Neural cell (in vitro differentiated cells): ENCODE results near the gene AQP3. TPM values are rescaled to one million over a fixed set of nuclear protein-coding genes. Genes with fewer than 3 reads are reported as not detected.

Experiments used
- H2AFZ ChIP-seq: fragments of 200-600, 300-800 bp; sonication (generic), shearing (Covaris generic); 2 replicates; pipeline ENCODE4 v1.6.0; 2014; ENCODE audit warnings: low read depth, mild to moderate bottlenecking, antibody characterized with exemption, low read length, moderate library complexity
- H3F3A ChIP-seq: fragments of 200-600 bp; shearing (Covaris generic); 2 replicates; pipeline ENCODE4 v1.6.1; 2016; ENCODE audit warnings: mild to moderate bottlenecking, moderate library complexity, mixed read lengths, antibody characterized with exemption, low read length; ENCODE audit not compliant: insufficient read depth, poor library complexity, severe bottlenecking
- H3K27ac ChIP-seq: fragments of 200-600, 300-800 bp; sonication (generic), shearing (Covaris generic); 2 replicates; pipeline ENCODE4 v1.5.1; 2014; ENCODE audit warnings: mild to moderate bottlenecking, low read length, moderate library complexity
- H3K27me3 ChIP-seq: fragments of 300-800, 200-600 bp; sonication (generic), shearing (Covaris generic); 2 replicates; pipeline ENCODE4 v1.6.0; 2014; ENCODE audit warnings: mild to moderate bottlenecking, low read depth, low read length, moderate library complexity; ENCODE audit not compliant: insufficient read depth
- H3K36me3 ChIP-seq: fragments of 300-800, 200-600 bp; sonication (generic), shearing (Covaris generic); 2 replicates; pipeline ENCODE4 v1.5.1; 2014; ENCODE audit warnings: mild to moderate bottlenecking, antibody characterized with exemption, low read length, moderate library complexity; ENCODE audit not compliant: insufficient read depth
- H3K4me2 ChIP-seq: fragments of 300-800, 200-600 bp; sonication (generic), shearing (Covaris generic); 2 replicates; pipeline ENCODE4 v1.6.0; 2014; ENCODE audit warnings: mild to moderate bottlenecking, low read length
- H3K4me3 ChIP-seq: fragments of 300-800, 200-600 bp; sonication (generic), shearing (Covaris generic); 2 replicates; pipeline ENCODE4 v1.5.1; 2014; ENCODE audit warnings: mild to moderate bottlenecking, low read length, moderate library complexity
- H3K79me2 ChIP-seq: fragments of 200-600 bp; shearing (Covaris generic); replicated peaks from 2 replicates; pipeline ENCODE4 v1.6.0; 2014; ENCODE audit warnings: mild to moderate bottlenecking, low read length, moderate library complexity; ENCODE audit not compliant: insufficient read depth
- H3K9ac ChIP-seq: fragments of 300-800, 200-600 bp; sonication (generic), shearing (Covaris generic); 2 replicates; pipeline ENCODE4 v1.6.1; 2016; ENCODE audit warnings: mild to moderate bottlenecking, low read length, mixed read lengths
- H3K9me2 ChIP-seq: fragments of 200-600 bp; shearing (Covaris generic); 2 replicates; pipeline ENCODE4 v1.6.1; 2016; ENCODE audit warnings: mild to moderate bottlenecking, low read length, mixed read lengths; ENCODE audit not compliant: insufficient read depth
- H3K9me3 ChIP-seq: fragments of 200-600, 300-800 bp; sonication (generic), shearing (Covaris generic); 2 replicates; pipeline ENCODE4 v1.6.1; 2016; ENCODE audit warnings: mild to moderate bottlenecking, mixed run types, low read length, moderate library complexity, mixed read lengths
- H4K20me1 ChIP-seq: fragments of 200-600 bp; shearing (Covaris generic); 2 replicates; pipeline ENCODE4 v1.6.1; 2016; ENCODE audit warnings: mild to moderate bottlenecking, mixed run types; ENCODE audit not compliant: insufficient read depth
- CTCF ChIP-seq: fragments of 450-650 bp; IDR thresholded peaks from 2 replicates; pipeline ENCODE4 v1.5.1; 2014; ENCODE audit warnings: antibody characterized with exemption, mild to moderate bottlenecking, moderate library complexity; ENCODE audit not compliant: poor library complexity, severe bottlenecking
- EP300 ChIP-seq: fragments of 450-650 bp; conservative IDR thresholded peaks from 2 replicates; pipeline ENCODE4 v1.6.1; 2014; ENCODE audit warnings: antibody characterized with exemption, mild to moderate bottlenecking, moderate library complexity; ENCODE audit not compliant: poor library complexity, severe bottlenecking
- EZH2 ChIP-seq: fragments of 200-600, 300-800 bp; shearing (Covaris generic), sonication (generic); IDR thresholded peaks from 2 replicates; pipeline ENCODE4 v1.6.1; 2014; ENCODE audit warnings: antibody characterized with exemption, low read length, borderline replicate concordance, mild to moderate bottlenecking; ENCODE audit not compliant: insufficient read depth, poor library complexity, severe bottlenecking
- MXI1 ChIP-seq: fragments of 450-650 bp; conservative IDR thresholded peaks from 2 replicates; pipeline ENCODE4 v1.6.1; 2014; ENCODE audit warnings: antibody characterized with exemption, mild to moderate bottlenecking; ENCODE audit not compliant: poor library complexity, severe bottlenecking
- POLR2AphosphoS5 ChIP-seq: IDR thresholded peaks from 2 replicates; pipeline ENCODE4 v1.6.1; 2012
- RAD21 ChIP-seq: fragments of 450-650 bp; conservative IDR thresholded peaks from 2 replicates; pipeline ENCODE4 v1.6.1; 2014; ENCODE audit warnings: antibody characterized with exemption, mild to moderate bottlenecking, moderate library complexity
- REST ChIP-seq: IDR thresholded peaks from 2 replicates; pipeline ENCODE4 v1.6.1; 2012; ENCODE audit warnings: borderline replicate concordance
- SMC3 ChIP-seq: fragments of 450-650 bp; conservative IDR thresholded peaks from 2 replicates; pipeline ENCODE4 v1.6.1; 2014; ENCODE audit warnings: antibody characterized with exemption, mild to moderate bottlenecking, moderate library complexity; ENCODE audit not compliant: poor library complexity
- TAF1 ChIP-seq: IDR thresholded peaks from 2 replicates; pipeline ENCODE4 v1.6.1; 2012; ENCODE audit warnings: low read depth
- polyA plus RNA-seq: library from polyadenylated mRNA; depleted of rRNA; stranded (reverse); fragments of >200 nt; gene quantifications from 2 replicates; pipeline ENCODE4 v1.2.3, GENCODE V29; 2014

AQP3 gene
- polyA plus RNA-seq, 1 donor from 2014 or later: not detected

GRCh38 chr9:33468215-33468730 lies 20.9 kb upstream of the AQP3 start:
- Histone ChIP-seq H3K36me3 (peaks cover 3% of the 10 kb centered on the region), H3K79me2 (peaks cover 8% of the 10 kb centered on the region), H3K4me3 (no peak overlapping the region), H4K20me1 (no peaks in the 10 kb centered on the region), H3F3A (no peaks in the 10 kb centered on the region), H3K9me2 (no peaks in the 10 kb centered on the region), H3K9ac (no peak overlapping the region), H3K4me2 (no peak overlapping the region), H3K27ac (no peak overlapping the region), H3K27me3 (no peaks in the 10 kb centered on the region), H2AFZ (no peak overlapping the region), H3K9me3 (no peaks in the 10 kb centered on the region)
- TF ChIP-seq EP300 (no peak), REST (no peak), MXI1 (no peak), POLR2AphosphoS5 (no peak), RAD21 (no peak), SMC3 (no peak), TAF1 (no peak), CTCF (no peak), EZH2 (no peak)

- Histone ChIP-seq H3K9me3 (no peaks in the 10 kb centered on the region), H3K79me2 (peaks cover under 1% of the 10 kb centered on the region), H3K4me2 (no peak overlapping the region), H3K9ac (no peak overlapping the region), H4K20me1 (no peaks in the 10 kb centered on the region), H3K27ac (no peak overlapping the region), H3F3A (no peaks in the 10 kb centered on the region), H3K27me3 (no peaks in the 10 kb centered on the region), H3K36me3 (peaks cover 5% of the 10 kb centered on the region), H3K4me3 (no peak overlapping the region), H3K9me2 (no peaks in the 10 kb centered on the region), H2AFZ (no peak overlapping the region)
- TF ChIP-seq SMC3 (no peak), MXI1 (no peak), EZH2 (no peak), CTCF (no peak), TAF1 (no peak), RAD21 (no peak), REST (no peak), POLR2AphosphoS5 (no peak), EP300 (no peak)
These were observed 20.1 kb upstream of the AQP3 start for GRCh38 chr9:33467526-33467925.
